LNCaP clone FGC (cell line): Measurements from ENCODE around the gene MAP4.

ENCODE experiments used
- DNase-seq: peaks from one replicate; pipeline ENCODE4 v3.0.0-alpha.2; 2011; ENCODE audit warnings: low read depth
- H3K4me3 ChIP-seq: 2 replicates; pipeline ENCODE4 v1.5.1; 2011; ENCODE audit warnings: mild to moderate bottlenecking, low read depth, low read length, control low read depth
- TF ChIP-seq, protein P1 (sequence below): IDR thresholded peaks from 2 replicates; pipeline ENCODE4 v1.5.1; 2012; ENCODE audit warnings: mild to moderate bottlenecking; ENCODE audit not compliant: control insufficient read depth, insufficient read depth; ENCODE audit errors: extremely low read depth

The MAP4 gene

GRCh38 chr3:47974974-47975470 lies 41.2 kb downstream of the MAP4 start:
- TF ChIP-seq, protein P1, sequence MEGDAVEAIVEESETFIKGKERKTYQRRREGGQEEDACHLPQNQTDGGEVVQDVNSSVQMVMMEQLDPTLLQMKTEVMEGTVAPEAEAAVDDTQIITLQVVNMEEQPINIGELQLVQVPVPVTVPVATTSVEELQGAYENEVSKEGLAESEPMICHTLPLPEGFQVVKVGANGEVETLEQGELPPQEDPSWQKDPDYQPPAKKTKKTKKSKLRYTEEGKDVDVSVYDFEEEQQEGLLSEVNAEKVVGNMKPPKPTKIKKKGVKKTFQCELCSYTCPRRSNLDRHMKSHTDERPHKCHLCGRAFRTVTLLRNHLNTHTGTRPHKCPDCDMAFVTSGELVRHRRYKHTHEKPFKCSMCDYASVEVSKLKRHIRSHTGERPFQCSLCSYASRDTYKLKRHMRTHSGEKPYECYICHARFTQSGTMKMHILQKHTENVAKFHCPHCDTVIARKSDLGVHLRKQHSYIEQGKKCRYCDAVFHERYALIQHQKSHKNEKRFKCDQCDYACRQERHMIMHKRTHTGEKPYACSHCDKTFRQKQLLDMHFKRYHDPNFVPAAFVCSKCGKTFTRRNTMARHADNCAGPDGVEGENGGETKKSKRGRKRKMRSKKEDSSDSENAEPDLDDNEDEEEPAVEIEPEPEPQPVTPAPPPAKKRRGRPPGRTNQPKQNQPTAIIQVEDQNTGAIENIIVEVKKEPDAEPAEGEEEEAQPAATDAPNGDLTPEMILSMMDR: no peak

DNA sequence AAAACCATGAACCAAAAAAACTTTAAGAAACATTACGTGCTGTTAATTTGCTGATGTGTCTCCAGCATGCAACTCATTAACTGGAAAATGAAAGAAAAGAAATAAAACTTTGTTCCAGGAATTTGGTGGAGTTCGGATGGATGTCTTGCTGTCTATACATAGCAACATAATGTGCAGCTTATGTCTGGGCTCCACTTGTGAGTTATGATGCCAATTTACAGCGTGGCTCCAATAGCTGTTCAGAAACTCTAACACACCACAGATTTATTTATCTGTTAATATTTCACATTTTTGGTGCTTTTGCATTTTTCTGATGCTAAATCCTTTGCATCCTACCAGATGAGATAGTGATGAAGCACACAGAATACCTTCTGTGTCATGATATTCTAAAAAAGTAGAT lies 45.1 kb downstream of the MAP4 start:
- TF ChIP-seq, protein P1: no peak
- H3K4me3 ChIP-seq: no peak overlapping the region
- no peak for DNase-seq

More at GRCh38 chr3:47974974-47975470, 41.2 kb downstream of the MAP4 start:
- H3K4me3 ChIP-seq: no peak overlapping the region
- no peak for DNase-seq

DNA sequence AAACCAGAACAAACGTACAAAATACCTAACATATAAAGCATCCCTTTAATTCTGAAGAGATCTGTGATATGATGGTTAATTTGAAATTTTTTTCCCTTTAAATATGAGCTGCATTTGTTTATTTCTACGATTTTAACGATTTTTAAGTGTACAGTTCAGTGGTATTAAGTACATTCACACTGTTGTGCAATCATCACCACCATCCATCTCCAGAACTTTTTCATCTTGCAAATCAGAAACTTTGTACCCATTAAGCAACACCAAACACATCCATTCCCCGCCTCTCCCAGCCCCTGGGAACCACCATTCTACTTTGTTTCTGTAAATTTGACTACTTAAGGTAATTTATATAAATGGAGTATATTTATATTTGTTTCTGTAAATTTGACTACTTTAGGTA lies 51.5 kb downstream of the MAP4 start:
- no peak overlapping the region for H3K4me3 ChIP-seq
- DNase-seq: no peak
- TF ChIP-seq, protein P1: no peak

GRCh38 chr3:47961815-47962606 lies 54.2 kb downstream of the MAP4 start:
- no peak for DNase-seq
- no peak overlapping the region for H3K4me3 ChIP-seq
- TF ChIP-seq, protein P1: no peak

- TF ChIP-seq, protein P1: no peak
- no peak for DNase-seq
These were observed 55.2 kb downstream of the MAP4 start for GRCh38 chr3:47961036-47961435.

GRCh38 chr3:47956521-47956920 lies 59.7 kb downstream of the MAP4 start:
- DNase-seq: no peak
- H3K4me3 ChIP-seq: no peak overlapping the region
- TF ChIP-seq, protein P1: no peak

More at GRCh38 chr3:47961036-47961435, 55.2 kb downstream of the MAP4 start:
- H3K4me3 ChIP-seq: no peak overlapping the region
